CD4-positive, alpha-beta T cell (primary cell): ENCODE data around the gene CDYL2. TPM values are rescaled to one million over a fixed set of nuclear protein-coding genes. Genes with fewer than 3 reads are reported as not detected.

Experiments
- ATAC-seq: fragments of 200-7000 bp; cut with Tn5 transposase; one replicate; pipeline ENCODE4 v1.10.0; 2022; ENCODE audit warnings: mild to moderate bottlenecking; ENCODE audit not compliant: poor library complexity
- CTCF ChIA-PET: fragments of 350-600 bp; sonication (Branson Sonifier 250); formaldehyde crosslinking; loops from one replicate; lab custom pipeline; 2021; ENCODE audit warnings: antibody characterized with exemption, inconsistent platforms; lab: Charles Lee
- POLR2A ChIA-PET: fragments of 350-600 bp; sonication (Branson Sonifier 250); formaldehyde crosslinking; loops from one replicate; lab custom pipeline; 2021; ENCODE audit warnings: antibody characterized with exemption, inconsistent platforms; lab: Charles Lee
- DNase-seq, 14 experiments: peaks; one replicate each; pipeline ENCODE4 v3.0.0-alpha.2; 2013 to 2020; ENCODE audit warnings: mixed read lengths in 2 of 14
- H3K27ac ChIP-seq, 2 donors: one replicate each; pipeline versions ENCODE4 v1.5.1 to v1.7.0; 2013; ENCODE audit warnings: low read length in 2 of 2, low read depth in 1 of 2, mild to moderate bottlenecking in 1 of 2
- H3K27me3 ChIP-seq, 2 experiments: 1 replicate in 1 of 2; 2 replicates in 1 of 2; pipeline versions ENCODE4 v1.6.1 to v1.7.0; 2013; ENCODE audit warnings: low read length in 2 of 2, control low read depth in 1 of 2, mild to moderate bottlenecking in 1 of 2, moderate library complexity in 1 of 2; ENCODE audit not compliant: insufficient read depth in 2 of 2, control insufficient read depth in 1 of 2
- H3K36me3 ChIP-seq: one replicate; pipeline ENCODE4 v1.6.1; 2013; ENCODE audit warnings: low read length, control low read depth; ENCODE audit not compliant: insufficient read depth
- H3K4me1 ChIP-seq: one replicate; pipeline ENCODE4 v1.6.1; 2013; ENCODE audit warnings: low read length, control low read depth; ENCODE audit not compliant: insufficient read depth
- H3K4me3 ChIP-seq: one replicate; pipeline ENCODE4 v1.5.1; 2013; ENCODE audit warnings: mild to moderate bottlenecking, low read length, moderate library complexity
- H3K9me3 ChIP-seq, 2 experiments: 1 replicate in 1 of 2; 2 replicates in 1 of 2; pipeline versions ENCODE4 v1.6.1 to v1.7.0; 2013; ENCODE audit warnings: low read length in 2 of 2, mild to moderate bottlenecking in 2 of 2, control low read depth in 1 of 2, moderate library complexity in 1 of 2; ENCODE audit not compliant: control insufficient read depth in 1 of 2, insufficient read depth in 1 of 2
- H3K27ac Mint-ChIP-seq: one replicate; pipeline ENCODE4 v1.8.0; 2020; ENCODE audit warnings: mixed read lengths
- H3K27me3 Mint-ChIP-seq: one replicate; pipeline ENCODE4 v1.8.0; 2021; ENCODE audit warnings: mixed read lengths
- H3K36me3 Mint-ChIP-seq: one replicate; pipeline ENCODE4 v1.8.0; 2021; ENCODE audit warnings: low read depth, mixed read lengths
- H3K4me1 Mint-ChIP-seq: one replicate; pipeline ENCODE4 v1.8.0; 2021; ENCODE audit warnings: low read depth, mixed read lengths
- H3K4me3 Mint-ChIP-seq: one replicate; pipeline ENCODE4 v1.8.0; 2020; ENCODE audit warnings: mild to moderate bottlenecking, mixed read lengths
- H3K9me3 Mint-ChIP-seq: one replicate; pipeline ENCODE4 v1.8.0; 2020; ENCODE audit warnings: mixed read lengths
- intact Hi-C, 2 experiments: fragments of 100-400 bp; cut with DNase I in 1 of 2; cut with micrococcal nuclease in 1 of 2; formaldehyde crosslinking; loops; one replicate each; pipeline versions ENCODE4 v1.15.1 to v1.9.0; 2023 to 2025; cut with DNase I, micrococcal nuclease
- total RNA-seq, 174 experiments: library from RNA in 2 of 174; stranded (reverse) in 2 of 174; gene quantifications; one replicate each; pipeline ENCODE4 v1.2.3 and lab custom pipeline; 2021 to 2026
- TF ChIP-seq, protein P1 (sequence below): fragments of 200-600 bp; IDR thresholded peaks from one replicate; pipeline ENCODE4 v1.8.0; 2022; ENCODE audit warnings: antibody characterized with exemption, mild to moderate bottlenecking

CDYL2 gene
- total RNA-seq, 2 experiments from 2014 or later: 14.3 to 15.8 TPM

DNA sequence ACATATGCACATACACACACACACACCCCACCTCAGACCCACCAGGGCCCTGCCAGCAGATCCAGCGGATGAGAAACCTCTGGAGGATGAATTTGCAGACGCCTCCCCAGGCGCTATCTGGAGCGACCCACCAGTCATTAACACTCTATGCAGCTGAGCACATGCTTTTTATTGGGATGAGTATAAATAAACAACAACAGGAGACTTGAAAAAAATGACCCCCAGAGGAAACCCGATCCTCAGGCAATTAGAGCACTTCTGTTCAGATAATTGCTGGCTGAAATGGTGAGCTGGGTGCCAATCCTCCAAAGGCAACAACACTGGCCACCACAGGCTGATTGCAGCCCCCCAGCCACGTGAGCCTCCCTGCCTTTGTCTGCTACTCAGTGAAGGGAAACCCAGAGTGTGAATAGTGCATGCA lies 230.7 kb downstream of the CDYL2 start:
- Histone ChIP-seq H3K36me3 (no peaks in the 10 kb centered on the region), H3K4me3 (no peak overlapping the region), H3K27me3 (no peaks in the 10 kb centered on the region), H3K4me1 (peaks cover 21% of the 10 kb centered on the region), H3K9me3 (peaks cover 0 to 11% of the 10 kb centered on the region in 2 experiments), H3K27ac (no peak overlapping the region)
- H3K9me3 Mint-ChIP-seq: peaks cover 7% of the 10 kb centered on the region
- ChIA-PET POLR2A (interaction anchor here (2.4 kb wide), 1 partner anchor 10 kb away, joined by 6 read pairs; no protein-coding TSS in a partner anchor), CTCF (no interaction called here)
- no peaks in the 10 kb centered on the region for H3K36me3 Mint-ChIP-seq
- H3K27ac Mint-ChIP-seq: no peak overlapping the region
- H3K27me3 Mint-ChIP-seq: no peaks in the 10 kb centered on the region
- intact Hi-C loops: no loop called here
- no peak overlapping the region for H3K4me3 Mint-ChIP-seq
- H3K4me1 Mint-ChIP-seq: peaks cover 31% of the 10 kb centered on the region
- DNase-seq (no peak), ATAC-seq (no peak)
- TF ChIP-seq, protein P1, sequence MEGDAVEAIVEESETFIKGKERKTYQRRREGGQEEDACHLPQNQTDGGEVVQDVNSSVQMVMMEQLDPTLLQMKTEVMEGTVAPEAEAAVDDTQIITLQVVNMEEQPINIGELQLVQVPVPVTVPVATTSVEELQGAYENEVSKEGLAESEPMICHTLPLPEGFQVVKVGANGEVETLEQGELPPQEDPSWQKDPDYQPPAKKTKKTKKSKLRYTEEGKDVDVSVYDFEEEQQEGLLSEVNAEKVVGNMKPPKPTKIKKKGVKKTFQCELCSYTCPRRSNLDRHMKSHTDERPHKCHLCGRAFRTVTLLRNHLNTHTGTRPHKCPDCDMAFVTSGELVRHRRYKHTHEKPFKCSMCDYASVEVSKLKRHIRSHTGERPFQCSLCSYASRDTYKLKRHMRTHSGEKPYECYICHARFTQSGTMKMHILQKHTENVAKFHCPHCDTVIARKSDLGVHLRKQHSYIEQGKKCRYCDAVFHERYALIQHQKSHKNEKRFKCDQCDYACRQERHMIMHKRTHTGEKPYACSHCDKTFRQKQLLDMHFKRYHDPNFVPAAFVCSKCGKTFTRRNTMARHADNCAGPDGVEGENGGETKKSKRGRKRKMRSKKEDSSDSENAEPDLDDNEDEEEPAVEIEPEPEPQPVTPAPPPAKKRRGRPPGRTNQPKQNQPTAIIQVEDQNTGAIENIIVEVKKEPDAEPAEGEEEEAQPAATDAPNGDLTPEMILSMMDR: no peak

DNA sequence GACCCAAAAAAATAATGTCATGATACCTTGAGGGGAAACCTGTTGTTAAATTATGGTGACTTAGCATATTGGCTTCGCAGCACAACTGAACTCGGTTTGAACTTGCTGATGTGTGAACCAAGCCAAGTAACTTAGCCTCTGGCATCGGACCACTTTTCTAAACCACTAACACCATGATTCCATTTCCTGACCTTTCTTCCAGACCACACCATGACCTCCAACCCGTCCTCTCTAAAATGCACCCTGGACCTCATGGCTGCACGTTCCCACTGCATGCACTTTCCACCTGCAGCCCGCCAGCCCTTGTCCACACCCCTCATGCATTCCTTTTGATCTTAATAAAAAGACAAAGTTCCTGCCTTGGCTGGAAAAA lies 234.3 kb downstream of the CDYL2 start:
- no peaks in the 10 kb centered on the region for H3K36me3 ChIP-seq
- Mint-ChIP-seq H3K36me3 (no peaks in the 10 kb centered on the region), H3K27ac (peak overlapping the region; percentile 4), H3K27me3 (no peaks in the 10 kb centered on the region), H3K4me1 (peaks cover 26% of the 10 kb centered on the region), H3K9me3 (peaks cover 7% of the 10 kb centered on the region), H3K4me3 (peak overlapping the region; percentile 26)
- CTCF ChIA-PET: interaction anchor here (1.6 kb wide), 1 partner anchor 10 kb away, joined by 5 read pairs; no protein-coding TSS in a partner anchor
- no peak overlapping the region for H3K27ac ChIP-seq
- H3K4me3 ChIP-seq: no peak overlapping the region
- POLR2A ChIA-PET: interaction anchor here (1.0 kb wide), 1 partner anchor 10 kb away, joined by 3 read pairs; no protein-coding TSS in a partner anchor
- DNase-seq: no peak
- intact Hi-C loops: no loop called here
- no peak for ATAC-seq
- TF ChIP-seq, protein P1: no peak
- no peaks in the 10 kb centered on the region for H3K27me3 ChIP-seq
- H3K9me3 ChIP-seq: peaks cover 0 to 8% of the 10 kb centered on the region in 2 experiments
- peaks cover 17% of the 10 kb centered on the region for H3K4me1 ChIP-seq

DNA sequence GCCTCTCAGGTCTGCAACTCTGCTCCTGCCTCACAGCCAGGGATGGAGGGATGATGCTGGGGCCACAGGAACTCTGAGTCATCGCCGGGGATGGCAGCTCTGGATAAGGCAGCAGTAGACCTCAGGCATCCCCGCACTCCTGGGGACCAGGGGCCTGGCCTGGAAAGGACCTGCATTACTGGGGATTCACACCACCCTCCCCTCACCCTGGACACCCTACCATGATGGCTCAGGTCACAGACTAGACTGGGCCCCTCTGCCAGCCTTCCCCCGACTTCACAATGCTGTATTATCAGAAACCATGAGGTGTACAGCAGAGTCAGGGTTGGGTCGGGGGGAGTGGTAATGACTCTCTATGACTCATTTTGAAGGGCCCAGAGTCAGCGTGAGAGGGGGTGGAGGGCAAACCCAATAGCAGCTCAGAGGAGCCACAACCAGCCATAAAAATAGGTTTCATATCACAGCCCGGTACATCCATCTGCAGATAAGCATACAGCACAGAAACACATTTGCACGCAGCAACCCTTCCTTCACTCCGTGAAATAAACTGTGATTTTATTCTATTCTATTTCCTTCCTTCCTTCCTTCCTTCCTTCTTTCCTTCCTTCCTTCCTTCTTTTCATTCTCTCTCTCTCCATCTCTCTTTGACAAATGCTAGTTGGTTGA lies 234.8 kb downstream of the CDYL2 start:
- Mint-ChIP-seq H3K27me3 (no peaks in the 10 kb centered on the region), H3K4me1 (peaks cover 31% of the 10 kb centered on the region), H3K36me3 (no peaks in the 10 kb centered on the region), H3K27ac (peak overlapping the region; percentile 4), H3K9me3 (peaks cover 7% of the 10 kb centered on the region), H3K4me3 (peak overlapping the region; percentile 26)
- Histone ChIP-seq H3K4me1 (peaks cover 22% of the 10 kb centered on the region), H3K27me3 (no peaks in the 10 kb centered on the region), H3K36me3 (no peaks in the 10 kb centered on the region), H3K4me3 (no peak overlapping the region), H3K27ac (no peak overlapping the region), H3K9me3 (peaks cover 0 to 8% of the 10 kb centered on the region in 2 experiments)
- peak; percentile 97 for ATAC-seq
- ChIA-PET POLR2A (interaction anchor here (1.0 kb wide), 1 partner anchor 10 kb away, joined by 3 read pairs; no protein-coding TSS in a partner anchor), CTCF (interaction anchor here (1.6 kb wide), 1 partner anchor 10 kb away, joined by 5 read pairs; no protein-coding TSS in a partner anchor)
- intact Hi-C loops: no loop called here
- peak in 13 of 14 experiments; percentile 9 to 66 (median 38) for DNase-seq
- TF ChIP-seq, protein P1: no peak
